Neural cell (in vitro differentiated cells): Measurements from ENCODE around the gene DHDH. TPM values are rescaled to one million over a fixed set of nuclear protein-coding genes. Genes with fewer than 3 reads are reported as not detected.

Experiments
- H2AFZ ChIP-seq: fragments of 200-600, 300-800 bp; sonication (generic), shearing (Covaris generic); 2 replicates; pipeline ENCODE4 v1.6.0; 2014; ENCODE audit warnings: low read depth, mild to moderate bottlenecking, antibody characterized with exemption, low read length, moderate library complexity
- H3F3A ChIP-seq: fragments of 200-600 bp; shearing (Covaris generic); 2 replicates; pipeline ENCODE4 v1.6.1; 2016; ENCODE audit warnings: mild to moderate bottlenecking, moderate library complexity, mixed read lengths, antibody characterized with exemption, low read length; ENCODE audit not compliant: insufficient read depth, poor library complexity, severe bottlenecking
- H3K27ac ChIP-seq: fragments of 200-600, 300-800 bp; sonication (generic), shearing (Covaris generic); 2 replicates; pipeline ENCODE4 v1.5.1; 2014; ENCODE audit warnings: mild to moderate bottlenecking, low read length, moderate library complexity
- H3K27me3 ChIP-seq: fragments of 300-800, 200-600 bp; sonication (generic), shearing (Covaris generic); 2 replicates; pipeline ENCODE4 v1.6.0; 2014; ENCODE audit warnings: mild to moderate bottlenecking, low read depth, low read length, moderate library complexity; ENCODE audit not compliant: insufficient read depth
- H3K36me3 ChIP-seq: fragments of 300-800, 200-600 bp; sonication (generic), shearing (Covaris generic); 2 replicates; pipeline ENCODE4 v1.5.1; 2014; ENCODE audit warnings: mild to moderate bottlenecking, antibody characterized with exemption, low read length, moderate library complexity; ENCODE audit not compliant: insufficient read depth
- H3K4me2 ChIP-seq: fragments of 300-800, 200-600 bp; sonication (generic), shearing (Covaris generic); 2 replicates; pipeline ENCODE4 v1.6.0; 2014; ENCODE audit warnings: mild to moderate bottlenecking, low read length
- H3K4me3 ChIP-seq: fragments of 300-800, 200-600 bp; sonication (generic), shearing (Covaris generic); 2 replicates; pipeline ENCODE4 v1.5.1; 2014; ENCODE audit warnings: mild to moderate bottlenecking, low read length, moderate library complexity
- H3K79me2 ChIP-seq: fragments of 200-600 bp; shearing (Covaris generic); replicated peaks from 2 replicates; pipeline ENCODE4 v1.6.0; 2014; ENCODE audit warnings: mild to moderate bottlenecking, low read length, moderate library complexity; ENCODE audit not compliant: insufficient read depth
- H3K9ac ChIP-seq: fragments of 300-800, 200-600 bp; sonication (generic), shearing (Covaris generic); 2 replicates; pipeline ENCODE4 v1.6.1; 2016; ENCODE audit warnings: mild to moderate bottlenecking, low read length, mixed read lengths
- H3K9me2 ChIP-seq: fragments of 200-600 bp; shearing (Covaris generic); 2 replicates; pipeline ENCODE4 v1.6.1; 2016; ENCODE audit warnings: mild to moderate bottlenecking, low read length, mixed read lengths; ENCODE audit not compliant: insufficient read depth
- H3K9me3 ChIP-seq: fragments of 200-600, 300-800 bp; sonication (generic), shearing (Covaris generic); 2 replicates; pipeline ENCODE4 v1.6.1; 2016; ENCODE audit warnings: mild to moderate bottlenecking, mixed run types, low read length, moderate library complexity, mixed read lengths
- H4K20me1 ChIP-seq: fragments of 200-600 bp; shearing (Covaris generic); 2 replicates; pipeline ENCODE4 v1.6.1; 2016; ENCODE audit warnings: mild to moderate bottlenecking, mixed run types; ENCODE audit not compliant: insufficient read depth
- CTCF ChIP-seq: fragments of 450-650 bp; IDR thresholded peaks from 2 replicates; pipeline ENCODE4 v1.5.1; 2014; ENCODE audit warnings: antibody characterized with exemption, mild to moderate bottlenecking, moderate library complexity; ENCODE audit not compliant: poor library complexity, severe bottlenecking
- EP300 ChIP-seq: fragments of 450-650 bp; conservative IDR thresholded peaks from 2 replicates; pipeline ENCODE4 v1.6.1; 2014; ENCODE audit warnings: antibody characterized with exemption, mild to moderate bottlenecking, moderate library complexity; ENCODE audit not compliant: poor library complexity, severe bottlenecking
- EZH2 ChIP-seq: fragments of 200-600, 300-800 bp; shearing (Covaris generic), sonication (generic); IDR thresholded peaks from 2 replicates; pipeline ENCODE4 v1.6.1; 2014; ENCODE audit warnings: antibody characterized with exemption, low read length, borderline replicate concordance, mild to moderate bottlenecking; ENCODE audit not compliant: insufficient read depth, poor library complexity, severe bottlenecking
- MXI1 ChIP-seq: fragments of 450-650 bp; conservative IDR thresholded peaks from 2 replicates; pipeline ENCODE4 v1.6.1; 2014; ENCODE audit warnings: antibody characterized with exemption, mild to moderate bottlenecking; ENCODE audit not compliant: poor library complexity, severe bottlenecking
- POLR2AphosphoS5 ChIP-seq: IDR thresholded peaks from 2 replicates; pipeline ENCODE4 v1.6.1; 2012
- RAD21 ChIP-seq: fragments of 450-650 bp; conservative IDR thresholded peaks from 2 replicates; pipeline ENCODE4 v1.6.1; 2014; ENCODE audit warnings: antibody characterized with exemption, mild to moderate bottlenecking, moderate library complexity
- REST ChIP-seq: IDR thresholded peaks from 2 replicates; pipeline ENCODE4 v1.6.1; 2012; ENCODE audit warnings: borderline replicate concordance
- SMC3 ChIP-seq: fragments of 450-650 bp; conservative IDR thresholded peaks from 2 replicates; pipeline ENCODE4 v1.6.1; 2014; ENCODE audit warnings: antibody characterized with exemption, mild to moderate bottlenecking, moderate library complexity; ENCODE audit not compliant: poor library complexity
- TAF1 ChIP-seq: IDR thresholded peaks from 2 replicates; pipeline ENCODE4 v1.6.1; 2012; ENCODE audit warnings: low read depth
- polyA plus RNA-seq: library from polyadenylated mRNA; depleted of rRNA; stranded (reverse); fragments of >200 nt; gene quantifications from 2 replicates; pipeline ENCODE4 v1.2.3, GENCODE V29; 2014

Gene DHDH
- polyA plus RNA-seq, 1 donor from 2014 or later = 4.8 TPM

GRCh38 chr19:48977061-48977460 is 43.6 kb downstream of the DHDH start:
- Histone ChIP-seq H3F3A (no peaks in the 10 kb centered on the region), H4K20me1 (no peaks in the 10 kb centered on the region), H3K36me3 (no peaks in the 10 kb centered on the region), H3K9ac (no peak overlapping the region), H3K27ac (no peak overlapping the region), H3K4me3 (no peak overlapping the region), H3K9me2 (no peaks in the 10 kb centered on the region), H3K79me2 (no peaks in the 10 kb centered on the region), H3K27me3 (no peaks in the 10 kb centered on the region), H3K4me2 (no peak overlapping the region), H3K9me3 (no peaks in the 10 kb centered on the region), H2AFZ (no peak overlapping the region)
- TF ChIP-seq CTCF = no peak

- TF ChIP-seq CTCF = no peak
- TF ChIP-seq MXI1 = no peak
- no peak for TF ChIP-seq EP300
- no peak for TF ChIP-seq POLR2AphosphoS5
- no peak for TF ChIP-seq SMC3
- TF ChIP-seq EZH2 = no peak
- H2AFZ ChIP-seq = no peak overlapping the region
- no peaks in the 10 kb centered on the region for H4K20me1 ChIP-seq
- H3K9ac ChIP-seq = no peak overlapping the region
- no peaks in the 10 kb centered on the region for H3K36me3 ChIP-seq
- H3K9me2 ChIP-seq = no peaks in the 10 kb centered on the region
- H3F3A ChIP-seq = no peaks in the 10 kb centered on the region
- H3K27me3 ChIP-seq = no peaks in the 10 kb centered on the region
- no peaks in the 10 kb centered on the region for H3K79me2 ChIP-seq
- no peak overlapping the region for H3K4me3 ChIP-seq
- H3K27ac ChIP-seq = no peak overlapping the region
- no peak overlapping the region for H3K4me2 ChIP-seq
- H3K9me3 ChIP-seq = no peaks in the 10 kb centered on the region
These were observed 48.8 kb downstream of the DHDH start for GRCh38 chr19:48982280-48982679.

GRCh38 chr19:48985711-48986110 is 52.2 kb downstream of the DHDH start:
- Histone ChIP-seq H3K36me3 (no peaks in the 10 kb centered on the region), H3K4me2 (no peak overlapping the region), H2AFZ (no peak overlapping the region), H3K27ac (no peak overlapping the region), H3K9me2 (no peaks in the 10 kb centered on the region), H3K9me3 (no peaks in the 10 kb centered on the region), H3K4me3 (no peak overlapping the region), H3K9ac (no peak overlapping the region), H4K20me1 (no peaks in the 10 kb centered on the region), H3K79me2 (no peaks in the 10 kb centered on the region), H3F3A (no peaks in the 10 kb centered on the region), H3K27me3 (no peaks in the 10 kb centered on the region)
- TF ChIP-seq SMC3 = no peak
- TF ChIP-seq EP300 = no peak
- no peak for TF ChIP-seq RAD21
- no peak for TF ChIP-seq EZH2
- TF ChIP-seq POLR2AphosphoS5 = no peak
- TF ChIP-seq CTCF = no peak
- TF ChIP-seq REST = no peak
- no peak for TF ChIP-seq MXI1
- no peak for TF ChIP-seq TAF1
